Measurements from ENCODE around the gene VSIR. TPM values are rescaled to one million over a fixed set of nuclear protein-coding genes. Genes with fewer than 3 reads are reported as not detected.

Gene VSIR
- total RNA-seq, 4 donors from 2014 or later = 54.3 to 77.0 (median 61.6) TPM

- H3K27ac ChIP-seq = no peak overlapping the region
- in situ Hi-C loops (cut with MboI; ENCODE audit: low pct_ligation_motif_present in 1 of 4, low pct_unique_long_range_greater_than_20kb in 1 of 4, low sequenced_read_pairs in 3 of 4) (no loop called here), intact Hi-C loops (cut with DNase I; ENCODE audit: low total_unique reads) (no loop called here)
- no peaks in the 10 kb centered on the region for H3K27me3 ChIP-seq
- H3K9me3 ChIP-seq = no peaks in the 10 kb centered on the region
- DNase-seq = no peak
- no peaks in the 10 kb centered on the region for H3K36me3 ChIP-seq
- 100% methylated on average over 1 of the region's 1 CpG; no CpG with 5 or more reads in 1 of the 2 donors for WGBS, 2 donors (ENCODE audit: low coverage in 1 of 2)
- peaks cover 31 to 45% (median 41%) of the 10 kb centered on the region in 4 donors for H3K4me1 ChIP-seq
- no peak for TF ChIP-seq POLR2A (IDR thresholded peaks at IDR 0.05)
- TF ChIP-seq CTCF (IDR thresholded peaks at IDR 0.05) = no peak
- TF ChIP-seq POLR2AphosphoS5 (IDR thresholded peaks at IDR 0.05) = no peak
- TF ChIP-seq EP300 (IDR thresholded peaks at IDR 0.05; ENCODE audit: low read depth) = no peak
- no peak overlapping the region for H3K4me3 ChIP-seq
These were observed 29.5 kb downstream of the VSIR start for GRCh38 chr10:71743866-71744265.

GRCh38 chr10:71743089-71743838 lies 30.1 kb downstream of the VSIR start:
- H3K4me1 ChIP-seq = peaks cover 26 to 43% (median 35%) of the 10 kb centered on the region in 4 donors
- in situ Hi-C loops (cut with MboI; ENCODE audit: low pct_ligation_motif_present in 1 of 4, low pct_unique_long_range_greater_than_20kb in 1 of 4, low sequenced_read_pairs in 3 of 4) (no loop called here), intact Hi-C loops (cut with DNase I; ENCODE audit: low total_unique reads) (no loop called here)
- H3K36me3 ChIP-seq = no peaks in the 10 kb centered on the region
- no peaks in the 10 kb centered on the region for H3K27me3 ChIP-seq
- no peaks in the 10 kb centered on the region for H3K9me3 ChIP-seq
- WGBS, 2 donors (ENCODE audit: low coverage in 1 of 2) = 92% methylated on average over 4 of the region's 4 CpGs; no CpG with 5 or more reads in 1 of the 2 donors
- no peak overlapping the region for H3K4me3 ChIP-seq
- no peak for DNase-seq
- no peak overlapping the region for H3K27ac ChIP-seq
- TF ChIP-seq POLR2A (IDR thresholded peaks at IDR 0.05) (no peak), POLR2AphosphoS5 (IDR thresholded peaks at IDR 0.05) (no peak), CTCF (IDR thresholded peaks at IDR 0.05) (no peak), EP300 (IDR thresholded peaks at IDR 0.05; ENCODE audit: low read depth) (no peak)

DNA sequence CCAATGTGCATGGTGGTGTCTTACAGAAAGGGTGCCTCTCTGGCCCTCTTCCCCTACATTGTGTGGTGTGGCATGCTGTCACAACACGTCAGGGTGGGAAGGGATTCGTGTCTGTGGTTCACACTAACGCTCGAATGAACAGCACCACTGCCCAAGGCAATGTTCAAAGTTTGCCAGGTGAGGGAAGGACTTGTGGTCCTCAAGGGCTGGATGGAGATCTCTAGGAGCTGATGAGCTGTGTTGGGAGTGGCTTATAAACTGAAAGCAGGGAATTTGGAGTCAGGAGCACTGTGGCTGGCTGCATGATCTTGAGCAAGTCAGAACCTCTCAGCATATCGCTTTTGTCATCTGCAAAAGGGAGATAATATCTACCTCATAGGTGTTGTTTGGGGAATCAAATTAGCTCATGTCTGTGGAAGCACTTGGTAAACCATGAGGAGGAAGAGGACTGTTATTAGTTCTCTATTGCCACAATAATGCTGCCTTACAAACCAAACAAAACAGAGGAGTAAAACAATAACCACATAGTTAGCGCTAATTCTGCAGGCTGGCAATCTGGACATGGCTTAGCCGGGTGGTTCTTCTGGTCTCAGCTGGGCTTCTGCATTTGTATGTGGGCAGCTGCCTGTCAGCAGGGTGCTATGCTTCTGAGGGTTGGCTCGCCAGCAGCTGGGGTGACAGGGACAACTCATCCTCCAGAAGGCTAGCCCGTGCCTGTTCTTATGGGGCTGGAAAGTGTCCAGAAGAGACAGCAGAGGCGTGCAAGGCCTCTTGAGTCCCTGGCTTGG lies 30.8 kb downstream of the VSIR start:
- in situ Hi-C loops (cut with MboI; ENCODE audit: low pct_ligation_motif_present in 1 of 4, low pct_unique_long_range_greater_than_20kb in 1 of 4, low sequenced_read_pairs in 3 of 4) = no loop called here
- intact Hi-C loops (cut with DNase I; ENCODE audit: low total_unique reads) = no loop called here
- Histone ChIP-seq H3K9me3 (no peaks in the 10 kb centered on the region), H3K36me3 (no peaks in the 10 kb centered on the region), H3K27ac (no peak overlapping the region), H3K27me3 (no peaks in the 10 kb centered on the region), H3K4me3 (no peak overlapping the region), H3K4me1 (peaks cover 20 to 43% (median 33%) of the 10 kb centered on the region in 4 donors)
- no peak for DNase-seq
- WGBS, 2 donors (ENCODE audit: low coverage in 1 of 2) = 80 to 90% methylated on average over 3 to 10 of the region's 10 CpGs
- TF ChIP-seq POLR2A (IDR thresholded peaks at IDR 0.05) (no peak), POLR2AphosphoS5 (IDR thresholded peaks at IDR 0.05) (no peak)

- Histone ChIP-seq H3K4me1 (peaks cover 15 to 43% (median 32%) of the 10 kb centered on the region in 4 donors), H3K27me3 (no peaks in the 10 kb centered on the region), H3K36me3 (no peaks in the 10 kb centered on the region), H3K9me3 (no peaks in the 10 kb centered on the region), H3K27ac (no peak overlapping the region), H3K4me3 (no peak overlapping the region)
- intact Hi-C loops (cut with DNase I; ENCODE audit: low total_unique reads) = no loop called here
- DNase-seq = no peak
- WGBS, 2 donors (ENCODE audit: low coverage in 1 of 2) = 96% methylated on average over 18 of the region's 20 CpGs; no CpG with 5 or more reads in 1 of the 2 donors
- TF ChIP-seq POLR2AphosphoS5 (IDR thresholded peaks at IDR 0.05) (no peak), CTCF (IDR thresholded peaks at IDR 0.05) (no peak), POLR2A (IDR thresholded peaks at IDR 0.05) (no peak), EP300 (IDR thresholded peaks at IDR 0.05; ENCODE audit: low read depth) (no peak)
- in situ Hi-C loops (cut with MboI; ENCODE audit: low pct_ligation_motif_present in 1 of 4, low pct_unique_long_range_greater_than_20kb in 1 of 4, low sequenced_read_pairs in 3 of 4) = no loop called here
These were observed 31.6 kb downstream of the VSIR start for GRCh38 chr10:71741671-71742070.

Data from transverse colon (tissue), 4 donors.